GM19240 (cell line): ENCODE measurements around the gene PUM2.
A peak's percentile ranks its signal among the peaks of the same experiment; 100 is the strongest.
"Not testable (repeated sequence)": the region's sequence is repeated elsewhere in the genome, so short reads cannot be mapped to it uniquely, and the experiment has no call there.

Experiments
- DNase-seq: peaks from one replicate; pipeline ENCODE4 v3.0.0; 2011; ENCODE audit warnings: low spot score; ENCODE audit not compliant: insufficient read length

PUM2 gene

DNA sequence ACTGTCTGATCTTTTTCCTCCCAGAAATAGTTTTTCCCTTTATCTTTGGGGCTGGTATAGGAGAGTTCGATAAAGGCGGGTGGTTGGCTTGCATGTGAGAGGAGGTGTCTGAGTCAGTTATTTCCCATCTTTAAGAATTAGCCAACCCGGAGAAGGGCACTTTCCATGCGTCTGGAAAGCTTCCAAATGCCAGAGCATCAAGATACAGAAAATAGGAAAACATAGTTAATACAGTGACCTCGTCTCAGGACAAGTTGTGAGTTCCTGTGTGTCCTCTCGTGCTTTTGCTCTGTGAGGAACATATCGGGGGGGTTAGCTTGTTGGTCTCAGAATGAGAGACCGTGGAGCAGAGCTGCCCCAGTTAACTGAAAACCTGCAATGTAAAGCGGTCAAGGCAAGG lies 18.7 kb upstream of the PUM2 start:
- DNase-seq = no peak

DNA sequence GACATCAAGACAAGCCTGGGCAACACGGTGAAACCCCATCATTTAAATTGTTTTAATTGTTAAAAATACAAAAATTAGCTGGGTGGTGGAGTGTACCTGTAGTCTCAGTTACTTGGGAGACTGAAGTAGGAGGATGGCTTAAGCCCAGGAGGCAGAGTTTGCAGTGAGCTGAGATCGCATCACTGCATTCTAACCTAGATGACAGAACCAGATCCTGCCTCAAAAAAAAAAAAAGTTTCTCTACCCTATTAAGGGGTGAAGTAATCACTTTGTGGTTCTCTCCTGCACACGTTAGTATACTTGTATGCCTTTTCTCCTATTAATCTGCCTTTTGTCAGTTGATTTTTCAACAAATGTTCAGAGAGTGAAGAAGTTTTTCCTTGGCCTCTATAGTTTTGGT lies 18.1 kb upstream of the PUM2 start:
- DNase-seq = no peak

DNA sequence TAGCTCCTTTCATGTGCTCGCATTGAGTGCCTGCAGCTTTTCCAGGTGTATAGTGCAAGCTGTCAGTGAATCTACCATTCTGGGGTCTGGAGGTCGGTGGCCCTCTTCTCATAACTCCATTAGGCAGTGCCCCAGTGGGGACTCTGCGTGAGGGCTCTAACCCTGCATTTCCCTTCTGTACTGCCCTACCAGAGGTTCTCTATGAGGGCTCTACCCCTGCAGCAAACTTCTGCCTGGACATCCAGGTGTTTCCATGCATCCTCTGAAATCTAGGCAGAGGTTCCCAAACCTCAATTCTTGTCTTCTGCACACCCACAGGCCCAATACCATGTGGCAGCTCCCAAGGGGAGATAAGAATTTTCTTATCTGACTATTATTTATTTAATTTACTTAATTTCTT lies 17.3 kb upstream of the PUM2 start:
- not testable (repeated sequence) for DNase-seq

DNA sequence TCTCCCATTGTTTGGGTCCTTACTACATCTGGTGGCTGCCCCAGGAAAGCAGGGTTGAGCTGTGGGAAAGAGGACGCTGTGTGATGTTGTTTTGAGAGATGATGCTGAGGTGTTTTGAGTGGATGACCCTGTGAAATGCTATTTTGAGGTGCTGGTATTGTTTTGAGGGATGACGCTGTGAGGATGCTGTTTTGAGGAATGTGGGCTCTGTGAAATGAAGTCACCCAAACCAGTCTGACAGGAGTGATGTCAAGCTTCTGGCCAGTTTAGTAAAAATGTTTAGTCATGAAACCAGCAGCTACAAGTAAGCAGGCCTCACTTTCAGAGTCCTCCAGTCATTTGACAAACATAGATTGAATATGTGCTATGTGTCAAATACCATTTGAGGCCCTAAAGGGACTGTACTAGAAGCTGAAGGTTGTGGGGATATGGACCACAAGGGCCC lies 16.1 kb upstream of the PUM2 start:
- no peak for DNase-seq

DNA sequence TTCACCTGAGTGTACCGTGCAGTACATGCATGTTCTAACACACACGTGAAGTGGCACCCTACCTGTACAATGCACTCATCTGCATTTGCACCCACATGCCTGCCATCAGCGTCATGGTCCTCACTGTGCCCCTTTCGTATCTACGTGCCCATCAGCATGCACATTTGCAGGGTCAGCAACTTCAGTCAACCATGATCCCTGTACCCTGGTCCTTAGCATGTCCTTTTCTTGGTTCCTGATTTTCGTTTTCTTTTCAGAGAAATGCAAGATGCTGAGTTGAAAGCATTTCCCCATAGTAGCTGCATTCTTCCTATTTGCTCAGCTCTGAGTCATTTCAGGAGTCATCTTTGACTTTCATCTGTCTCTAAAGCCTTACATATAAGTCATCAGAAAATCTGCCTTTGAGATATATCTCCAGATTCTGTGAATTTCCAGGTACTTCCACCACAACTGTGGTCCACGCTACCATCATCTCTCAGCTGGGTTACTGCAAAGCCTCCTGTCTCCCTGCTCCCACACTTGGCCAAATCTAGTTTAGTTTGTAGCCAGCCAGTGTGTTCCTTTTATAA lies 14.7 kb upstream of the PUM2 start:
- peak; percentile 65 for DNase-seq

DNA sequence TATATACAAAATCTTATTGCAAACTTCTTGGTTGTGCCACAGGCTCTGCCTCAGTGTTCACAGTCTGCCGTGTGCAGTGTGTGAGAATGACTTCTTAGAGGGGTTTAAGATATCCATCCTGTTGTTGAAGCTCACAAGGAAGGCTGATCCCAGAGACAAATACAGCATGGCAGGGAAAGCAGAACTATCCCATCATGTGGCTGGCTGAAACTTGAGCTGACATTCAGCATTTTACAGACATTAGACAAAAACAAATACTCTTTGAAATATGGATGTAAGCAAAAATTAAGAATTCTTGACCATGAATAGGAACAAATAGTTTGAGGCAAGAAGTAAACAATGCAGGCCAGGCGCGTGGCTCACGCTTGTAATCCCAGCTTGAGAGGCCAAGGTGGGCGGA lies 12.9 kb upstream of the PUM2 start:
- no peak for DNase-seq

DNA sequence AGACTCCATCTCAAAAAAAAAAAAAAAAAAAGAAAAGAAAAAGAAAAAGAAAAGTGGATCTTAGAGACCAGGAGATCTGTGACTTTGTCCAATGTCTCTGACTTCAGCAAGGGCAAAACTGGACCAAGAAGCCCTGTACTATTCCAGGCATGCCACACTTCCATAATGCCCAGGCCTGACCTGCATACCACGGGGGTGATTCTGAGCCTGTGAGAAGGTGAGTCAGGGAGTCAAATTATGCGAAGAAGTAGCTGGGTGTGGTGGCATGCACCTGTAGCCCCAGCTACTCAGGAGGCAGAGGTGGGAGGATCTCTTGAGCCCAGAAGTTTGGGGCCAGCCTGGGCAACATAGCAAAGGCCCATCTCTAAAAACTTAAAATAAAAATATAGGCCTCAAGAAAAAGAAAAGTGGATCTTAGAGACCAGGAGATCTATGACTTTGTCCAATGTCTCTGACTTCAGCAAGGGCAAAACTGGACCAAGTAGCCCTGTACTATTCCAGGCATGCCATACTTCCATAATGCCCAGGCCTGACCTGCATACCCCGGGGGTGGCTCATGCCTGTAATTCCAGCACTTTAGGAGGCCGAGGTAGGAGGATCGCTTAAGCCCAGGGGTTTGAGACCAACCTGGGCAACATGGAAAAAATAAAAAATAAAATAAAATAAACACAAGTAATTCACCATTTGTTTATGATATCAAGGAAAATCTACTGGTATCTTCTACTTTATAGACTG lies 12.2 kb upstream of the PUM2 start:
- no peak for DNase-seq

DNA sequence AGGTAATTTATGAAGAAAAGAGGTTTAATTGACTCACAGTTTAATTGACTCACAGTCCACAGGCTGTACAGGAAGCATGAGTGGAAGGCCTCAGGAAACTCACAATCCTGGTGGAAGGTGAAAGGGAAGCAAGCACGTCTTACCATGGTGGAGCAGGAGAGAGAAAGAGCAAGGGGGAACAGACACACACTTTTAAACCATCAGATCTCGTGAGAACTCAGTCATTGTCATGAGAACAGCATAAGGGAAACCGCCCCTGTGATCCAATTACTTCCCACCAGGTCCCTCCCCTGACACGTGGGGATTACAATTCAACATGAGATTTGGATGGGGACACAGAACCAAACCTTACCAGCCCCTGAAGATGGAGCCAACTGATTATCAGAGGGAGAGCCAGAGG lies 11.2 kb upstream of the PUM2 start:
- no peak for DNase-seq

DNA sequence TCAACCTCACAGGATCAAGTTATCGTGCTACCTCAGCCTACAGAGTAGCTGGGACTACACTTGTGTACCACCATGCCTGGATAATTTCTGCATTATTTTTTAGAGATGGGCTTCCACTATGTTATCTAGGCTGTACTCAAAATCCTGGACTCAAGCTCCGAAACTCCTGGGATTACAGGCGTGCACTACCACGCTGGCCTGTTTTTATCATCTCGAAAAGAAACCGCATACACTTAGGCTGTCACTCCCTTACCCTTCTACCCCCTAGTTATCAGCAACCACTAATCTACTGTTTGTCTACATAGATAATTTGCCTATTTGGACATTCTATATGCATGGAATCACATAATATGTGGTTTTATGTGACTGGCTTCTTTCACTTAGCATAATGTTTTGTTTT lies 8.5 kb upstream of the PUM2 start:
- DNase-seq = no peak

DNA sequence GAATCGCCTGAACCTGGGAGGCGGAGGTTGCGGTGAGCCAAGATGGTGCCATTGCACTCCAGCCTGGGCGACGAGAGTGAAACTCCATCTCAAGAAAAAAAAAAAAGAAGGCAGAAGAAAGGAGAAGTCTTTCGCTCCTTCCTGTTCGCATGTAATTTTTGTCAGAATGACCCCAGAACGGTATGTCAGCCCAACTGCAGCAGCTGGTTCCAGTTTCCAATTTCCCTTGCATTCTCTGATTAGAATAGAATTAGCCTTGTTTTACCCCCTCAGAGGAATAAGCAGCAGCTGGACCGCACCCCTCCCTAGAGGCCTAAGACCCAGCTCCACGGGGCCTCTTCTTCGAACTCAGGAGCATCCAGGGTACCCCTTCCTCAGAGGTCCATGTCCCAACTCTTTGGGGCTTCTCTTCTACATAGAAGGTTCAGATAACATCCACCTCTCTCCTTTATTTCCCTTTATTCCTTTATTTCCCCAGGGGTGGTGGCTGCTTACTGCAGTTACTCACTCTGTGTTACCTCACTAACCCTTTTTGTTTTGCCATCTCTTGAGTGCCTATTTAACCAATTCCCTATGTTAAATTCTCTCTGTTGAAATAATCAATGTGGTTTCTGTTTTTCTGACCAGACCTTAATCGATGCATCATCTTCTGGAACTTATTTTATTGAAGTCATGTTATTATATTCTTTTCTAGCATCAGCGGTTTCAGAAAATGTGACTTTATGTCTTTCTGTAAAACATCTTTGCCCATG lies 7.2 kb upstream of the PUM2 start:
- no peak for DNase-seq

DNA sequence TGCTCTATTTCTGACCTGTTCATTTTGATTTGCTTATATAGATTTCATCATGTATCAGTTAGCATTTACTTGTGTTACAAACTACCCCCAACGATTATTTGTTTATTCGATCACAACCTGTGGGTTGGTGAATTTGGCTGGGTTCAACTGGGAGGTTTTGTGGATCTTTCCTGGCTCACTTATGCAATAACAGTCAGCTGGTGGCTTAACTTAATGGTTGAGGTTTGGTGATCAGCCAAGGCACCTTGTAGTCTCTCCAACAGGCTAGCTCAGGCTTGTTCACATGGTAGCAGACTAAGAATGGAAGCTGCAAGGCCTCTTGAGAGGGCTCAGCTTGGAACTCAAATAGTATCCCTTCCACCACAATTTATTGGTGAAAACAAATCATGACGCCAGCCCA lies 5.4 kb upstream of the PUM2 start:
- no peak for DNase-seq

DNA sequence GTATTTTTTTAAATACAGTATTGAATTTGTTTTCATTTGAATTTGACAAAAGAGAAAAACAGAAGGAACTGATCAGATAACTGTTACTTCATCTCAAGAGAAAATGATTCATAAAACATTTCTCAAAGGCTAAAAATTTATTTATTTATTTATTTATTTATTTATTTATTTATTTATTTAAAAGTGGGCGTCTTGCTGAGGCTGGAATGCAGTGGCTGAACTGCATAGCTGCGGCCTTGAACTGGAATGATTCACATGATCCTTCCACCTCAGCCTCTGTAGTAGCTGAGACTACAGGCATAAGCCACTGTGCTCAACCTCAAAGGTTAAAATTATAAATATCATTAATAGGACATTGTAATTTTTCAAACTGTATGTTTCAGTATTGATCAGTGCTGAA lies 4.5 kb upstream of the PUM2 start:
- no peak for DNase-seq

DNA sequence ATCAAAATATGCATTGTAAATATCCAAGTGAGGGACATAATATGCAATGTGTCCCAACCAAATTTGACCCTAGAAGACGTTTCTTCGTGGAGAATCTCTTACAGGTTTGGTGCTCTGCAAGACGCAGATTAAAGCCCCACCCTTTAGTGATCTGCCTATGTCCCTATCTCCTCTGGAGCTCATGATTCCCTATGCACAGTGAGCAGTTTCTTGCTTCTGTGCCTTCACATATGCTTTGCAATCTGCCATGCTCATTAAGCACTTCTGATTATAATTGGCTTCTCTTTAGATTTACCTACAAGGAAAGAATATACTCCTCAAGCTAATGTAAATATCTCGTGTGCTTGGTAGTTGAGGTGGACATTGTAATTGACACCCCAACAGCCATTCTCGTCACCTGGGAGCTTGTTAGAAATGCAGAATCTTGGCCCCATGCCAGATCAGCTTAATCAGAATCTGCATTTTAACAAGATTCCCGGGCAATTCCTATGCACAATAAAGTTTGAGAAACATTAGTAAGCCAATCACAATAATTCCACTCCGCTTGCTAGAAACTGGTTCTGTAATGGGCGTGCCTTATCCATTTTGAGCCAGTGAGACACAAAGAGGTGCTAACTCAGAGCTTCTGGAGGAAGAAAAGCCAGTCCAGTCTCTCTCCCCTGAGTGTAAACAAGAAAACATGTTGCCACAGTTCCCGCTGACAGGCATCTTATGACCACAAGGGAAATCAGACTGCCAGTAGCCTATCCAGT lies 2.8 kb upstream of the PUM2 start:
- DNase-seq = no peak

DNA sequence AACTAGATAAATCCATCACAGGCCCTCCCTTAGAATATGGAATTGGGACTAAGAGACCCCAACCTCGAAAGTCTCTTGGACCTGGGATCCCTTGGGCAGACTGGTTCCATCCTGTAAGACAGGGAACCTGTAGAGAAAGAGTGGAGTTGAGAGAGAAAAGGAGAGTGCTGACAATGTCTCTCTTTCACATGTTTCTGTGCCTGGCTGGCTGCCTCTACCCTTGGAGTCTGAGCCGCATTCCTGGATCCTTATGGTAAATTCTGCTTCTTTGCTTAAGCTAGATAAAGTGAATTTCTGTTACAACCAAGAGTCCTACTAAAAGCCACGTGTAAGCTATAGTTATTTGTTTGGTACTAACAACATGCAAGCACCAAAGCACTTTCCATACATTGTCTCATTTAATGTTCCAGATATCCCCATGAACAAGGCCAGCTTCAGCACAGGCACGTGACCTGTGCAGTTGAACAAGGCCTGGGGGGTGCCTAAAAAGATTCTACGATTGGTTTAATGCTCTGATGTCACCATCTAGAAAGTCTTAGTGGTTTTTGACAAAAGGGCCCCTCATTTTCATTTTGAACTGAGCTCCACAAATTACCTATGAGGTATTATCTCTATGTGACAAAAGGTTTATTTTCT lies 2.1 kb upstream of the PUM2 start:
- no peak for DNase-seq

DNA sequence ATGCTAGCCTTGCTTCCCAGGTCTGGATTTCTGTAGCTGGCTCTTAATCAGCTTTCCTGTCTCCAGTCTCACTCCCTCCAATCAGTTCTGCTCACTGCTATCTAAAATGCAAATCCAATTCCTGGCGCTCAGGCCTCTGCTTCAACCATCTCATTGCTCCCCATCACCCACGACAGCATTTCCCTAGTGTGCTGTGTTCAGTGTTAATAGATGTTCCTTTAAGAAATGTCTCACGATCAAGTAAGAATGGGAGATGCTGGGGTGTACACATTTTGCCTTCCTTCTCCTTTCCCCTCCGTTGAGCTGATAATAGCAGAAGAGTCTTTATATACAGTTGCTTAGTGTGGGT lies 1.6 kb upstream of the PUM2 start:
- no peak for DNase-seq

DNA sequence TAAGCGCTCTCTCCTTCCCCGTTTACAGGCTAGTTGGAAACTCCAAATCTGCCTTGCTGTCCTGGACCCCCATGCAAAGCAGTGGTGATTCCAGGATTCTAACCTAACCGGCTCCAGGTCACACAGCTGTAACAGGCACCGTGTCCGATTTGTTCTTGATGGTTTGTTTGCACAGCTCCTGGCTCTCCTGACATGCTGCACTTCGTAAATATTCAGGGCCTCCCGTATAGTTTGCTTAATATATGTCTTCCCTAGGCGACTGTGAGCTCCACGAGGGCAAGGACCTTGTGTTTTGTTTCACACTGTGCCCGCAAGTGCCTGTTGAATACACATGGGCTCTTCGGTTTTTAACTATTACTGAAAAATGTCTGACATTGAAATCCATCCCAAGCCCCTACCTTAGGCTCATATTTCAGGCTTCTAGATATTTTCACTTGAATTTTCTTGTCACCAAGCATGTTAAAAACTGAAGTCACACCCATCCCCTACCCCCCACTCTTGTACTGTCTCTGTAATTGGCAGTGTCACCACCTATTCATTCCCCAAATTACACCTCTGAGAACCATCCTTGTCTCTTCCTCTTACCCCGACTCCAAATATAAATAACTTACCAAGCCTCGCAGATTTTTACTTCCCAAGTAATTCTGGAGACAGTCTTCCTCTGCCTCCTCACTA lies 1.0 kb upstream of the PUM2 start:
- DNase-seq = no peak

DNA sequence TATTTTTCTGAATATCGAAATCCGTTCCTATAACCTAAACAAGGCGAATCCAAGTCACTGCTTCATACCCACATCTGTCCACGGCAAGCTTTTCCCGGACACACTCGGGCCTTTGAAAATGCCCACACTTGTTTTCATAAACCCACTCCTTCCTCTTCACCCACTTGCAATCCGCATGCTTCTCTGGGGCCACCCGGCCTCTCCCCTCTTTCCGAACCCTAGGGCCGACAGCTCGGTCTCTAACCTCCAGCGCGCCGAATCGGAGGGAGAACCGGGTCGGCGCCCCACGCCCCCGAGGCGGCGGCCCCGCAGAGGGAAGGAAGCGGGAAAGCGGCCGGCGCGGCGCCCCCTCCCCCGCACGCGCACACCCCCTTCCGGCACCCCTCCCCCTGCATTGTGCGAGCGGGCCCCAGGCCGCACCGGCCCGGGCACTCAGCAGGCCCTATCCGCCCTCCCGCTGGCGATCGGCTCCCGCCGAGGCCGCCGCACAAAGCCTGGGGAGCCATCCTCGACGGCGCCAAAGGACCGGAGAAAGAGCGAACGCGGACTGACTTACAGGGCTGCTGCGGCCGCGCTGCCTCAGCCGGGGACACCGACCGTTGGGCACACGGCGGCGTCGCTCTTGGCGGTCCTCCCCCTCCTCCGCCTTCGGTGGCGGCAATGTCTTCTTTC lies 467 bp downstream of the PUM2 start:
- peak; percentile 19 for DNase-seq

DNA sequence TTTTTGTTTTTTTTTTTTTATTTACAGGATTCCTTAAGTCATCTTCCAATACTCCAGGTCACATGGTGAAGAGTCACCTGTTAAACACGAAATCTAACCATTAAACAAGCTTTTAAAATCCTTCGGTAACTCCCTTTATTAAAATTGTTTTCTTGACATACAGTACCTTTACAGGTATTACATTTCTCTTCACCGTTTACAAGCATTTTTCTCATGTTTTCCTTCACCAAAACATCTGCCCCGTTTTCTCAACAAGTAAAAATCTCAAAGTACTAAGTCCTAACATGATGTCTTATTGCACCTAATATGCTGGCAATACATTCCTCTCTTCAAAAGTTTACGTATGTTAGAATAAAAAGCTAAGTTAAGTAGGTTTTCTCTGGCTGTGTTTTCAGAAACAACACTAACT lies 1.1 kb downstream of the PUM2 start:
- DNase-seq = no peak

DNA sequence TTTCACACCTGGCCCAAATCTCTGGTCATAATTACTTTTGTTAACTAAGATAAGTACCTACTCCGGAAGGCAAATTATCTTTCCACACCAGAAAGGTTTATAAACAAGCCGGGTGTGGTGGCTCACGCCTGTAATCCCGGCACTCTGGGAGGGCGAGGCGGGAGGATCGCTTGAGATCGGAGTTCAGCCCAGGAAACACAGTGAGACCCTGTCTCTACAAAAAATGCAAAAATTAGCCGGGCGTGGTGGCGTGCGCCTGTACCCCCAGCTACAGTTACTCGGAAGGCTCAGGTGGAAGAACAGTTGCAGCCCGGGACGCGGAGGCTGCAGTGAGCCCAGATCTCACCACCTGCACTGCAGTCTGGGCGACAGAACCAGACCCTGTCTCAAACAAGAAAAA lies 2.1 kb downstream of the PUM2 start:
- no peak for DNase-seq

DNA sequence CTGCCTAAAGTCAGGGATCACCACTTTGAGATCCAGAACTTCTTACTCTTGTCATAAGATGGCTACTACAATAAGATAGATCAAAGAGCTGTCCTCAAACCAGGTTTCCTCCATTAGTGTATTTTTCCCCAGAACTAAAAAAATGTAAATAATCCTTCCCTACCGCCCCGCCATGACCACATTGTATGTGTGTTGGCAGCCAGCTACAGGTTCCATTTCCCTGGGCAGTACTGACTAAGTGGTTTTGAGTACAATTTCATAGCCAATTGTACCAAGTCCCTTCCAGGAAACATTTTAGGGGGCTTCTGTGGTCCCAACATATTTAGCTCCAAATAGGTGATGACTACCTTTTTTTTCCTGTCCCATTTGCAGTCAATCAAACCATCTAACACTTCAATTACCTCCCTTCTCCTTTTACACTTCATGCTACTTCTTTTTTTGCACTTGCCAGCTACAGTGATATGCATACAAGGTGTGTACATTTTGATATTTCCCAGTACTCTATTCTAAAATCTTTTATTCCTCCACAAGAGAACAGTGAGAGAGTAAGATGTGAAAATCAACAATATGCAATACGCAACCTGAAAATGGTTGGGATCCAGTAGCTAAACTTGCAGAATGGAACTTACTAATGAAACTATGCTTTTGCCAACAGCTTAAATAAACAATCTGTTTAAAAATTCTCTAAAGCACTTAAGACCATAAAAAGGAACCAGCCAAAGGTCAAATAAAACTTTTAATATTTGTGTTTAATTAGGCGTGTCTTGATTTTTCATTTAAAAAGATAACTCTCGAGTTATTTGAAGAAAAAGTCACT lies 3.9 kb downstream of the PUM2 start:
- DNase-seq = no peak
